GM23338 (cell line): ENCODE results near the gene P2RX7. TPM values are rescaled to one million over a fixed set of nuclear protein-coding genes. Genes with fewer than 3 reads are reported as not detected.
A peak's percentile ranks its signal among the peaks of the same experiment; 100 is the strongest.

ENCODE experiments used
- ATAC-seq: fragments of 200-7000 bp; cut with Tn5 transposase; 3 replicates; pipeline ENCODE4 v1.9.1; 2020
- DNase-seq: peaks from one replicate; pipeline ENCODE4 v3.0.0-alpha.2; 2015; ENCODE audit warnings: low spot score
- H2AFZ ChIP-seq: fragments of 200-600 bp; sonication (generic); 2 replicates; pipeline ENCODE4 v1.8.0; 2016; ENCODE audit warnings: antibody characterized with exemption, mild to moderate bottlenecking, moderate library complexity
- H3F3A ChIP-seq: fragments of 200-600 bp; sonication (generic); replicated peaks from 2 replicates; pipeline ENCODE4 v1.8.0; 2017; ENCODE audit warnings: antibody characterized with exemption, mixed run types, low read depth
- H3K27ac ChIP-seq: fragments of 200-600 bp; sonication (generic); 2 replicates; pipeline ENCODE4 v1.6.1; 2016; ENCODE audit warnings: low read depth
- H3K27me3 ChIP-seq: fragments of 200-600 bp; sonication (generic); 2 replicates; pipeline ENCODE4 v1.8.0; 2016; ENCODE audit warnings: mild to moderate bottlenecking, mixed run types, moderate library complexity; ENCODE audit not compliant: insufficient read depth
- H3K36me3 ChIP-seq: fragments of 200-600 bp; sonication (generic); 2 replicates; pipeline ENCODE4 v1.8.0; 2016; ENCODE audit warnings: mild to moderate bottlenecking; ENCODE audit not compliant: insufficient read depth
- H3K4me1 ChIP-seq: fragments of 200-600 bp; sonication (generic); 2 replicates; pipeline ENCODE4 v1.8.0; 2016; ENCODE audit warnings: mild to moderate bottlenecking, moderate library complexity; ENCODE audit not compliant: insufficient read depth
- H3K4me2 ChIP-seq: fragments of 200-600 bp; sonication (generic); 2 replicates; pipeline ENCODE4 v1.7.1; 2017; ENCODE audit warnings: mixed run types
- H3K4me3 ChIP-seq: fragments of 200-600 bp; sonication (generic); 2 replicates; pipeline ENCODE4 v1.6.1; 2016; ENCODE audit warnings: mixed run types
- H3K79me2 ChIP-seq: fragments of 200-600 bp; sonication (generic); replicated peaks from 2 replicates; pipeline ENCODE4 v1.8.0; 2017; ENCODE audit warnings: mild to moderate bottlenecking; ENCODE audit not compliant: insufficient read depth
- H3K9me2 ChIP-seq: fragments of 200-600 bp; sonication (generic); 2 replicates; pipeline ENCODE4 v1.8.0; 2017; ENCODE audit not compliant: insufficient read depth
- H4K20me1 ChIP-seq: fragments of 200-600 bp; sonication (generic); replicated peaks from 2 replicates; pipeline ENCODE4 v1.8.0; 2017; ENCODE audit warnings: mild to moderate bottlenecking; ENCODE audit not compliant: insufficient read depth
- H3K27ac Mint-ChIP-seq: 2 replicates; pipeline ENCODE4 v1.8.0; 2020; ENCODE audit warnings: inconsistent platforms, mild to moderate bottlenecking, moderate library complexity, mixed read lengths
- H3K27me3 Mint-ChIP-seq: 3 replicates; pipeline ENCODE4 v1.8.0; 2022; ENCODE audit warnings: low read depth, mild to moderate bottlenecking, moderate library complexity, mixed read lengths, inconsistent platforms; ENCODE audit not compliant: insufficient read depth, poor library complexity
- H3K36me3 Mint-ChIP-seq: 3 replicates; pipeline ENCODE4 v1.8.0; 2021; ENCODE audit warnings: low read depth, mild to moderate bottlenecking, inconsistent platforms, moderate library complexity, mixed read lengths
- H3K4me1 Mint-ChIP-seq: 3 replicates; pipeline ENCODE4 v1.8.0; 2020; ENCODE audit warnings: mild to moderate bottlenecking, inconsistent platforms, mixed read lengths
- H3K4me3 Mint-ChIP-seq: 3 replicates; pipeline ENCODE4 v1.8.0; 2021; ENCODE audit warnings: moderate library complexity, mild to moderate bottlenecking, inconsistent platforms, mixed read lengths
- H3K9me3 Mint-ChIP-seq: 3 replicates; pipeline ENCODE4 v1.8.0; 2020; ENCODE audit warnings: moderate library complexity, mild to moderate bottlenecking, inconsistent platforms, mixed read lengths
- CREB1 ChIP-seq: fragments of 250-450 bp; sonication (Bioruptor Pico); IDR thresholded peaks from 2 replicates; pipeline ENCODE4 v1.5.0; 2020; ENCODE audit warnings: low read depth, mild to moderate bottlenecking, moderate library complexity
- CTCF ChIP-seq, 2 experiments: fragments of 200-600 bp in 1 of 2; sonication (generic) in 1 of 2; conservative IDR thresholded peaks; 2 replicates each; pipeline versions ENCODE4 v1.5.1 to v1.6.1; 2016 to 2017; ENCODE audit warnings: antibody characterized with exemption in 2 of 2, low read depth in 2 of 2, mild to moderate bottlenecking in 2 of 2, moderate library complexity in 1 of 2
- EZH2 ChIP-seq: fragments of 200-600 bp; sonication (generic); IDR thresholded peaks from one replicate; pipeline ENCODE4 v1.8.0; 2017; ENCODE audit warnings: antibody characterized with exemption, mild to moderate bottlenecking, low read depth; ENCODE audit not compliant: unreplicated experiment
- EZH2phosphoT487 ChIP-seq: fragments of 200-600 bp; sonication (generic); IDR thresholded peaks from one replicate; pipeline ENCODE4 v1.8.1; 2018; ENCODE audit warnings: antibody characterized with exemption; ENCODE audit not compliant: unreplicated experiment
- JUNB ChIP-seq: IDR thresholded peaks from one replicate; pipeline ENCODE4 v1.6.1; 2016; ENCODE audit warnings: antibody characterized with exemption; ENCODE audit not compliant: unreplicated experiment
- NANOG ChIP-seq: IDR thresholded peaks from 2 replicates; pipeline ENCODE4 v1.6.1; 2016; ENCODE audit warnings: antibody characterized with exemption, borderline replicate concordance
- POLR2AphosphoS5 ChIP-seq: IDR thresholded peaks from 2 replicates; pipeline ENCODE4 v1.6.1; 2016; ENCODE audit warnings: antibody characterized with exemption, low read depth
- REST ChIP-seq: IDR thresholded peaks from one replicate; pipeline ENCODE4 v1.6.1; 2018; ENCODE audit warnings: antibody characterized with exemption; ENCODE audit not compliant: unreplicated experiment
- STAT1 ChIP-seq: IDR thresholded peaks from one replicate; pipeline ENCODE4 v1.6.1; 2016; ENCODE audit warnings: antibody characterized with exemption; ENCODE audit not compliant: unreplicated experiment
- ZNF114 ChIP-seq: fragments of 250-450 bp; sonication (Bioruptor Pico); IDR thresholded peaks from 2 replicates; pipeline ENCODE4 v1.5.0; 2020; ENCODE audit warnings: mild to moderate bottlenecking, moderate library complexity
- ZNF331 ChIP-seq: fragments of 250-450 bp; sonication (Bioruptor Pico); IDR thresholded peaks from 2 replicates; pipeline ENCODE4 v1.5.0; 2020; ENCODE audit warnings: low read depth, mild to moderate bottlenecking, moderate library complexity
- ZNF462 ChIP-seq: fragments of 250-450 bp; sonication (Bioruptor Pico); IDR thresholded peaks from 2 replicates; pipeline ENCODE4 v1.5.0; 2020; ENCODE audit warnings: mild to moderate bottlenecking, moderate library complexity
- polyA plus RNA-seq: library from polyadenylated mRNA; unstranded; fragments of >200 nt; fragmentation: Nextera tagmentation; extraction: Ambion mirVana; gene quantifications from 2 replicates; pipeline ENCODE4 v1.2.1, GENCODE V29; 2016
- total RNA-seq: library from RNA; depleted of rRNA; stranded (reverse); fragments of >200 nt; shearing (Covaris generic); gene quantifications from 2 replicates; pipeline ENCODE4 v1.2.3, GENCODE V29; 2014
- TF ChIP-seq, protein P1 (sequence below): IDR thresholded peaks from 2 replicates; pipeline ENCODE4 v1.6.1; 2016; ENCODE audit warnings: antibody characterized with exemption

Gene P2RX7
- total and polyA plus RNA-seq, 2 experiments from 2014 or later = 0.24 to 0.48 TPM

DNA sequence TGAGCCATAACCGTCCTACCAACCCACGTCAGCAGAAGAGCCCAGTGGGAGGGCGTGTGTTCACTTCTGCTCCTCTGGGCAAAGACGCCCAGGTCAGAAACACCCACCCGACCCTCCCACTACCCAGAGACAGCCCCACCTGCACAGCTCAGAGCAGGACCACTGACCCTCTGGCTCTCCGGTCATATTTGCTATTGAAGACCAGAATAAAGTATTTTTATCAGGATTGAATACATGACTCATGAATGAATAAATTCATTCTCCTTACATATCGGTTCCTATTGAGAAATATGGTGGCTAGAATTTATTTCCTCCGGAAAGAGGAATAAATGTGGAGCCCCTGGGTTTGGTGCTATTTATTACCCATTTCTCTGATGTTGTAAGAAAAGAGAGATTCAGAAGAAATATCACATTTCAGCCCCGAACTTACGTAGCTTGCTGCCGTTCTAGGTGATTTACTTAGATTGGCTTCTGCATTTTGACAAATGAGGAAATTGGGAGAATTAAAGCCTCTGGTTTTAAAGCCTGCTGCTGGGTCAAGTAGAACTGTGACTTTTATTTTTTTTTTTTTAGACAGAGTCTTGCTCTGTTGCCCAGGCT, 36.4 kb upstream of the P2RX7 start:
- H3K4me1 ChIP-seq = no peaks in the 10 kb centered on the region
- H3K4me2 ChIP-seq = peak overlapping the region; percentile 82; the same call in 1 of the 2 replicates
- H3K79me2 ChIP-seq = no peaks in the 10 kb centered on the region
- H3K9me2 ChIP-seq = no peaks in the 10 kb centered on the region
- Mint-ChIP-seq H3K36me3 (no peaks in the 10 kb centered on the region), H3K4me3 (no peak overlapping the region), H3K27ac (no peak overlapping the region), H3K27me3 (peaks cover 9% of the 10 kb centered on the region), H3K9me3 (peaks cover 10% of the 10 kb centered on the region), H3K4me1 (peaks cover 8% of the 10 kb centered on the region)
- ATAC-seq = no peak
- no peaks in the 10 kb centered on the region for H3F3A ChIP-seq
- peaks cover 16% of the 10 kb centered on the region for H3K27me3 ChIP-seq
- peak overlapping the region; percentile 51; the same call in 1 of the 2 replicates for H3K4me3 ChIP-seq
- no peak overlapping the region for H3K27ac ChIP-seq
- DNase-seq = no peak
- no peak for TF ChIP-seq POLR2AphosphoS5
- TF ChIP-seq CTCF (conservative IDR thresholded peaks at IDR 0.05; ENCODE audit: low read depth in 2 of 2) = no peak
- TF ChIP-seq JUNB = no peak
- no peak for TF ChIP-seq CREB1 (CRISPR knock-in tag)
- TF ChIP-seq ZNF331 (CRISPR knock-in tag) = no peak
- TF ChIP-seq EZH2phosphoT487 = no peak
- TF ChIP-seq STAT1 = no peak
- no peak for TF ChIP-seq ZNF462 (CRISPR knock-in tag)
- TF ChIP-seq EZH2 = no peak
- no peak for TF ChIP-seq ZNF114 (CRISPR knock-in tag)
- no peak for TF ChIP-seq REST
- TF ChIP-seq, protein P1, sequence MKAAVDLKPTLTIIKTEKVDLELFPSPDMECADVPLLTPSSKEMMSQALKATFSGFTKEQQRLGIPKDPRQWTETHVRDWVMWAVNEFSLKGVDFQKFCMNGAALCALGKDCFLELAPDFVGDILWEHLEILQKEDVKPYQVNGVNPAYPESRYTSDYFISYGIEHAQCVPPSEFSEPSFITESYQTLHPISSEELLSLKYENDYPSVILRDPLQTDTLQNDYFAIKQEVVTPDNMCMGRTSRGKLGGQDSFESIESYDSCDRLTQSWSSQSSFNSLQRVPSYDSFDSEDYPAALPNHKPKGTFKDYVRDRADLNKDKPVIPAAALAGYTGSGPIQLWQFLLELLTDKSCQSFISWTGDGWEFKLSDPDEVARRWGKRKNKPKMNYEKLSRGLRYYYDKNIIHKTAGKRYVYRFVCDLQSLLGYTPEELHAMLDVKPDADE = no peak
- no peak for TF ChIP-seq NANOG
- H2AFZ ChIP-seq = no peak overlapping the region
- H4K20me1 ChIP-seq = no peaks in the 10 kb centered on the region
- H3K36me3 ChIP-seq = no peaks in the 10 kb centered on the region
